GM21381 (cell line): Measurements from ENCODE around the gene RRM2.
"Not testable (repeated sequence)": the region's sequence is repeated elsewhere in the genome, so short reads cannot be mapped to it uniquely, and the experiment has no call there.

Source experiments
- ATAC-seq: cut with Tn5 transposase; IDR thresholded peaks from one replicate; pipeline ENCODE4 v1.9.1; 2021; ENCODE audit warnings: mild to moderate bottlenecking, moderate library complexity; ENCODE audit not compliant: unreplicated experiment

The RRM2 gene

GRCh38 chr2:10089565-10090190 lies 32.9 kb upstream of the RRM2 start:
- ATAC-seq, result no peak

DNA sequence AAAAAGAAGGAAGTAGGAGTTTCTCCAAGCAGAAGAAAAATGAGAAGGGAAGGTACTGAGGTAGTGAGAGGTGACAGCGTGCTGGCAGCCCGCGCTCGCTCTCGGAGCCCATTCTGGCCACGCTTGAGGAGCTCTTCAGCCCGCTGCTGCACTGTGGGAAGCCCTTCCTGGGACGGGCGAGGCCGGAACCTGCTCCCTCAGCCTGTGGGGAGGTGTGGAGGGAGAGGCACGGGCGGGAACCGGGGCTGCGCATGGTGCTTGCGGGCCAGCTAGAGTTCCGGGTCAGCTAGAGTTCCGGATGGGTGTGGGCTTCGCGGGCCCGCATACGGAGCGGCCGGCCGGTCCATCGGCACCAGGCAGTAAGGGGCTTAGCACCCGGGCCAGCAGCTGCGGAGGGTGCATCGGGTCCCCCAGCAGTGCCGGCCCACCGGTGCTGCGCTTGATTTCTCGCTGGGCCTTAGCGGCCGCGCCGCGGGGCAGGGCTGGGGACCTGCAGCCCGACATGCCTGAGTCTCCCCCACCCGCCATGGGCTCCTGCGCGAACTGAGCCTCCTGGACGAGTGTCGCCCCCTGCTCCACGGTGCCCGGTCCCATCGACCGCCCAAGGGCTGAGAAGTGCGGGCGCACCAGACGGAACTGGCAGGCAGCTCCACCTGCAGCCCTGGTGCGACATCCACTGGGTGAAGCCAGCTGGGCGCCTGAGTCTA lies 31.2 kb upstream of the RRM2 start:
- no peak for ATAC-seq

DNA sequence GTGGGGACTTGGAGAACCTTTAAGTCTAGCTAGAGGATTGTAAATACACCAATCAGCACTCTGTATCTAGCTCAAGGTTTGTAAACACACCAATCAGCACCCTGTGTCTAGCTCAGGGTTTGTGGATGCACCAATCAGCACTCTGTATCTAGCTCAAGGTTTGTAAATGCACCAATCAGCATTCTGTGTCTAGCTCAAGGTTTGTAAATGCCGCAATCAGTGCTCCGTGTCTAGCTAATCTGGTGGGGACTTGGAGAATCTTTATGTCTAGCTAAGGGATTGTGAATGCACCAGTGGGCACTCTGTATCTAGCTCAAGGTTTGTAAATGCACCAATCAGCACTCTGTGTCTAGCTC lies 30.7 kb upstream of the RRM2 start:
- not testable (repeated sequence) for ATAC-seq

- ATAC-seq, result no peak
These were observed 28.2 kb upstream of the RRM2 start for GRCh38 chr2:10094271-10094814.

DNA sequence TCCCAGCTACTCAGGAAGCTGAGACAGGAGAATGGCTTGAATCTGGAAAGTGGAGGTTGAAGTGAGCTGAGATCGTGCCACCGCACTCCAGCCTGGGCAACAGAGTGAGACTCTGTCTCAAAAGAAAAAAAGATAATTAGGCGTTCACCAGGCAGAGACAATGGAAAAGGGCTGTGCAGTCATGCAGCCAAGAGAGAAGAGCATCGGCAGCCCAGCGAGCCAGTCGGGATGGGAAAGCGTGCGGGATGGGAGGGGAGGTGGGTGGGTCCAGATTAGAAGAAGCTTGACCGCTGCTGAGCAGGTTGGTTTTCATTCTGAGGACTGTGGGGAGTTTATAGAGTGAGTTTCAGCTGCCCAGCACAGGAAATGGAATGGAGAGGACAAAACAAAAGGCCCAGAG lies 27.4 kb upstream of the RRM2 start:
- no peak for ATAC-seq

DNA sequence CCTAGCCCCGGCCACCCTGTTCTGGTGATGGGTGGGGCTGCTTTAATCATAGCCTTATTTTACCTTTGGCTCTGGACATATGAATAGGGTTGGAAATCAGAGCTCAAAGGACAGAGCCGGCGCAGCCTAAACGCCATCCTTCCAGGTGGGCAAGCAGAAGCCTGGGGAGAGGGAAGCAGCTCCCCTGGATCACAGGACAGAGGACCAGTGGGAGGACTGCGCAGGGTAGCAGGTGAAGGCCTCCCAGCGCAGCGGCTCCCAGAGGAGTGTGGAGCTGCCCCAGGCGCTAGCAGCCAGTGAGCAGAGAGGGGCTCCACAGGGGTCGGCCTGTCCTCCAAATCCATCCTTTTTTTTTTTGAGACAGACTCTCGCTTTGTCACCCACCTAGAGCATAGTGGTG lies 25.9 kb upstream of the RRM2 start:
- ATAC-seq, result no peak

GRCh38 chr2:10097352-10098148 lies 25.0 kb upstream of the RRM2 start:
- peak; percentile 66 for ATAC-seq

GRCh38 chr2:10101491-10101890 lies 21.0 kb upstream of the RRM2 start:
- ATAC-seq, result no peak

DNA sequence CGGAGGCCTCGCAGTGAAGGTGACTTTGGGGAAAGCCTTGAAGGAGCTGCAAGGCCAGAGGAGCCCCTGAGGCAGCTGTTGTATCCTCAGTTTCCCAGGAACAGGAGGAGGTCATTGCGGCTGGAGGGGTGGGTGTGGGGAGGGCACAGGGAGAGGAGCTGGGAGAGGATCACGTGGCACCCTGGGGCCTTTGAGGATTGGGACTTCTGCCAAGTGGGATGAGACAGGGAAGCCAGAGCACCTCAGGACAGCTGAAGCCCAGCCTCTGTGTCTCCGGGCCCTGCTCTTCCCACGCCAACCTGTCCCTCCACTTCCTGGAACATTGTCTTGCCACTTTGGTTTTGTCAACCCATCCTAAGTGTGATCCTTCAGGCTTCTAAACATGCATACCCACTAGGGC lies 19.4 kb upstream of the RRM2 start:
- no peak for ATAC-seq

- ATAC-seq, result not testable (repeated sequence)
These were observed 17.6 kb upstream of the RRM2 start for GRCh38 chr2:10104906-10105305.

GRCh38 chr2:10109311-10109710 lies 13.2 kb upstream of the RRM2 start:
- no peak for ATAC-seq

- no peak for ATAC-seq
These were observed 3.6 kb upstream of the RRM2 start for GRCh38 chr2:10119027-10119325.

- ATAC-seq, result no peak
These were observed 2.9 kb upstream of the RRM2 start for GRCh38 chr2:10119601-10120157.

- ATAC-seq, result peak; percentile 51
These were observed 2.2 kb upstream of the RRM2 start for GRCh38 chr2:10120158-10120876.

- no peak for ATAC-seq
These were observed 1.5 kb upstream of the RRM2 start for GRCh38 chr2:10120877-10121574.

GRCh38 chr2:10123281-10123680 lies 742 bp downstream of the RRM2 start:
- ATAC-seq, result no peak

DNA sequence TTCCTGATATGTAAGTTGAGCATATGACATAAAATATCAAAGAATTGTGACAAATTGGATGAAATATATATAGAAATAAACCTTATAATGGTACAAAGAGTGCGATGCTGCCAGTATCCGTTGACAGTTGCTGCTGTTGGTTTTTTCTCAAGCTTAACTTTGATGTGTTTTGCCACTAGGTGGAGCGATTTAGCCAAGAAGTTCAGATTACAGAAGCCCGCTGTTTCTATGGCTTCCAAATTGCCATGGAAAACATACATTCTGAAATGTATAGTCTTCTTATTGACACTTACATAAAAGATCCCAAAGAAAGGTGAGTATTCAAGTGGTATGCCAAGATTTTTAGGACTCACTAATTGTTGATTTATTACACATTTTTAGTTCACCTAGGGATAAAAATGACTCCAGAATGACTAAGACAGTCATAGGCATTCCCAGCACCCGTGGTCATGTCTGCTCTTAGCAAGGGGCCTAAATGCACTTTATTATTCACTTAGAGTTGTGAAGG lies 2.1 kb downstream of the RRM2 start:
- no peak for ATAC-seq

- ATAC-seq, result no peak
These were observed 3.5 kb downstream of the RRM2 start for GRCh38 chr2:10125842-10126631.

DNA sequence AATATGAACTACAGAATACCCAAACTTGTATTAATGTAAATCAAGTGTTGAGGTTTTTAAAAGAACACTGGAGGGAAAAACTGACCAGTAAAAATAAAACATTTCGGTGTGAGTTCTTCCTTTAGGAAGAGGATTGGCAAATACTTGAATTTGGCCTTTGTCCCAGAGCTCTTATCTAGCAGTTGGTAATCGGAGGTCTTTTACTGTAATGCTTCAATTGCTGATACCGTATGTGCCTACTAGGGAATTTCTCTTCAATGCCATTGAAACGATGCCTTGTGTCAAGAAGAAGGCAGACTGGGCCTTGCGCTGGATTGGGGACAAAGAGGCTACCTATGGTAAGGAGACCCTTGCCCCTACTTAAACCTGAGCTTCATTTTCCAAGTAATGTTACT lies 4.1 kb downstream of the RRM2 start:
- ATAC-seq, result no peak
